Ramos (cell line): Measurements from ENCODE around the gene MYBPHL.

ENCODE experiments used
- in situ Hi-C: fragments of 300-500 bp; cut with MboI; formaldehyde crosslinking; loops from one replicate; pipeline ENCODE4 v1.14.3; 2022; ENCODE audit warnings: low sequenced_read_pairs; ENCODE audit not compliant: unreplicated experiment

Gene MYBPHL

DNA sequence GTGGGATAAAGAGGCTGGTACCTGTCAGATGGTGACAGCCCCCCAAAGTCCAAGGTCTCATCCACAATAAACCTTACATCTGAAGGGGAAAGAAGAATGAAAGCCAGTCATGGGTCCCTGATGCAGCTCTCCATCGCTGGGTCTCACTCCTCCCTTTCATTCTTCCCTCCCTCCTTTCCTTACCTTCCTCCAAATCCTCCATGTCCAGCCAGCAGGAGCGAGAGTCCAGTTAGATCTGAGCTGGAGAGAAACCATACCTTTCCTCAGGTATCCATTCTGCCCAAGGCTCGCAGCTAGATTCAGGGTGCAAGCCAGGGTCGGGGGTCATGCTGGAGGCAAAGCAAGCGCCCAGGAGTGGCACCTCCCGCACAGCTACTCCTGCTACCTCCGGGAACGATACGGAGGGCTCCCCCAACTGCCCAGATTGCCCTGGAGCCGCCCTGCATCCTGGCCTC lies 24.3 kb downstream of the MYBPHL start:
- in situ Hi-C loops: no loop called here

DNA sequence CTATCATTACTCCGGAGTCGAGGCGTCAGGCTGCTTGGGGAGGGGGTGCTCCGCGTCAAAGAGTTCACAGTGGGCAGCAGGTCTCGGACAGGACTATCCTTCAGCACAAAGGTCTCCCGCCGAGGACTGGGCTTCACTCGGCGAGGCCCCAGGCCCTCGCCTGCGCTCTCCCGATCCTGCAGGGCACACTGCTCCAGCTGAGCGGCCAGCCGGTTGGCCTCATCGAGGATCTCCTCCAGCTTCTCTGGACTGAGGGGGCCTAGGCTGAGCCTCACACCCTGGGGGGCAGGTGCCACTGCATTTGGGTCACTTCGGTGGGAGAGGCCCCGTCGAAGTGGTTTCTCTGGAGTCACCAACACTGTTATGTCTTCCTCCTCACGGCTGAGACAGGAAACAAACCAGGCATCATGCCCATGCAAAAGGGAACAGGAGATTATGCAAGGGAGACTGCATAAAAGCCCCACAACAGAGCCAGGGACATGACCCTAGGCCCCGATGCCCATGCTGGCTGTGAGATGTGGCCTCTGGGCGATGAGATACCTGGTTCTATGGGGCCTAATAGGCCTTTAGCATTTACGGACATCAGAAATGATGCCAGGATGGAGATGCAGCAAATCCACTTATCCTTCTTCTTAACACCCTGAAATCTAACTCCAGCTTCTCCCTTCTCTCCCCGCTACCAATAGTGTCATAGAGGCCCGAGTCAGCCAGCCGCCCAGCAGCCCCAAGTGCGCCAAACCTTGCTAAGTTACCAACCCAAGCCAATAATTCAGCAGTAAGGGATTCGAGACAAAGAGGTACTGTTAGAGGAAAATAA lies 24.9 kb downstream of the MYBPHL start:
- in situ Hi-C loops: no loop called here

DNA sequence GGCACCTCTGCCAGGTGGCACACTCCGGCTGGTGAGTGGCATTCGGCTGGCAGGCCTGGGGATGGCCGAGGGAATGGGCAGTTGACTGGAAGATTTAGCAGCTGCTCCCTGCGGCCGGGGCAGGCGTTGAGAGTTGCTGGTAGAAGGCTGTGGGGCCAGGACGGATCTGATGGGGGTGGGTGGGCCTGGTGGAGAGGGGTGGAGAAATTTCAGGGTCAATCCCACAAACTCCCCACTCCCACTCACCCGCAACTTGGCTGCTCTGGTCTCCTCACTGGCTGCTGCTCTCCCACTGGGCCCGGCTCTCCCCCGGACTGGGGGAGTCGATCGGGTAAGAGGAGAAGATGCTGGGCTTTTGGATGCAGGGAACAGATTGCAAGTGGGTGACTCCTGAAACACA lies 25.9 kb downstream of the MYBPHL start:
- in situ Hi-C loops: no loop called here

DNA sequence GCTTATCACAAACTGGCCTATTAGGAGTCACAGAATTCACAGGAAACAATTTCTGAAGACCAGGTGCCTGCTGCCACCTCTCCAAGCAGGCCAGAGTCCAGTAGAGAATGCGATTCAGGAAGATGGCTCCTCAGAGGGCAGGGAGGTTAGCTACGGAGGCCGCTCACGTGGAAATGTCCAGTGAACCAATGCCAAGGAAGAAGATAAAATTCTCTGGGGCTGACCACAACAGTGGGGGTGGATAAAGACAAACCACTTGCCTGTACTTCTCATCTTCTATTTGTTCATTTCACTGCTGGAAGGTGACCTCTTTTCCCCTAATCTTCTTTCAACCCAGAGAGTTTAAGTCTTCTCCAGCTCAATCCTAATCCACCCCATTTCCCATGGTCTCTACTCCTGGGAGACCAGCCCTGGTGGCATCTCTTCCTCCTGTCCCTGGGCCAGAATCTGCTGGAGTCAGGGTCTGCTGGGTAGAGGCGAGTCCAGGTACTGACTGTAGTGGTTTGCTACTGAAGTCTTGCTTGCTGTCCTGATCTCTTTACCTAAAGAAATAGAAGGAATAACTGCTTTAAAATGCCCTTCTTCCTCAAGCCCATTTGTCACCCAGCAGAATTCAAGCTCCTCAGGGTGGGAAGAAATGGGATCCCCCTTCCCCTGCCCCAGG lies 27.1 kb downstream of the MYBPHL start:
- in situ Hi-C loops: no loop called here

DNA sequence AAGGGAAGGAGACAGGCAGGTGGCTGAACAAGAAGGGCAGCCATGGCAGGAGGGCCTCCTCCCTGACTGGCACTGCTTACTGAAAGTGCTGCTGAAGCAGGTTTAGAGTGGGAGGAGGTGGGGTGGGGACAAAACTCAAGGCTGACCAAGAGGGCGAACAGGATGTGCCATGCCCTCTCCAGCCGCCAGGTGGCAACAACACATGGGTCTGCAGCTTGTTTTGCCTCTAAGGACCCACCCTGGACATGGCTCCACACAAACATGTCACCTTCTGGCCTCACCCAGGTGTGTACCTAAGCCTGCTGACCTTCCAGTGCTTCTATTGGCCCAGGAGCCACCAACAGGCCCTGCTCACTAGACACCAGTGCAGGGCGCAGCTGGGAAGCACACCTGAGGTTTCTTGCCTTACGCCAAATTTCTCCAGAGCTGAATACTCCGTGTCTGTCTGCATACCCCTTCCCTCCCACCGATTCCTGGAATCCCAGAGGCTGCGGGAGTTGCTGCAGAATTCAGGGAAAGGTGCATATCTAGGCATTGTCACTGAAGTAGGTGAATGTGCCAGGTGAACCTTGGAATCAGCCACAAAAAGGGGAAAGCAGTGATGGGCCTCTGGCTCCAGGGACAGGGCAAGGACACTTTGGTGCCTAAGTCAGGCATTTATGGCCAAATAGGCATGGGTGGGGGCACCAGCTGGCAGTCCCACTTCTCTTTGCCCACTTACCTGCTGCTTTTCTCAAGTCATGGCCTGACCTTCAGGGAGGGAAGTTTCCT lies 29.2 kb downstream of the MYBPHL start:
- in situ Hi-C loops: no loop called here

DNA sequence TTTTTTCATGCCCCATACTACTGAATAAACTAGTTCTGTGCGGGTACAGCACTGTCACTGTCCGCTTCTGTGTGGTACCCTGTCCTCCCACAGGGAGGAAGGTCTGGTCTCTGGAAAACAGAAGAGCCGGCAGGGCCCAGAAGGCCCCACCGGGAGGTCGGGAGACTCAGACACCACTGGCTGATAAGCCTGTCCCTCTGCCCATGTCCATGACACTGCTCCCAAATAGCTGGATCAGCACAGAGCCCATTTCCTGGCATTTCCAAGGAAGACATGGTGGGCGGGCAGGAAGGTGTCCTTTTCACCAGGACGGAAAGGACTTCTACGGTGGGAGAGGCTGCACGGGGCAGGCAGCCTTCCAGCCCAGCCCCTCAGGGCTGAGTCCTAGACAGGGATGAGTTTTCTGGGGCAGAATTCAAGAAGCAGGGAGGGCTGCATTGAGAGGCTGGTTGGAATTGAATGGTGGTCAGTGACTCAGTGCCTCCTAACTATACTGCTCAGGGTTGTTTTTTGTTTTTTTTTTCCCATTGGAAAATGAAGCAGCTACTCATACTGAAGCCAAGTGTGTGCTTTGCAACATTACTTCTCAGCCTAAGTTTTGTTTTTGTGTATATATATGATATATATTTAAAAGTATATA lies 31.0 kb downstream of the MYBPHL start:
- in situ Hi-C loops: no loop called here

DNA sequence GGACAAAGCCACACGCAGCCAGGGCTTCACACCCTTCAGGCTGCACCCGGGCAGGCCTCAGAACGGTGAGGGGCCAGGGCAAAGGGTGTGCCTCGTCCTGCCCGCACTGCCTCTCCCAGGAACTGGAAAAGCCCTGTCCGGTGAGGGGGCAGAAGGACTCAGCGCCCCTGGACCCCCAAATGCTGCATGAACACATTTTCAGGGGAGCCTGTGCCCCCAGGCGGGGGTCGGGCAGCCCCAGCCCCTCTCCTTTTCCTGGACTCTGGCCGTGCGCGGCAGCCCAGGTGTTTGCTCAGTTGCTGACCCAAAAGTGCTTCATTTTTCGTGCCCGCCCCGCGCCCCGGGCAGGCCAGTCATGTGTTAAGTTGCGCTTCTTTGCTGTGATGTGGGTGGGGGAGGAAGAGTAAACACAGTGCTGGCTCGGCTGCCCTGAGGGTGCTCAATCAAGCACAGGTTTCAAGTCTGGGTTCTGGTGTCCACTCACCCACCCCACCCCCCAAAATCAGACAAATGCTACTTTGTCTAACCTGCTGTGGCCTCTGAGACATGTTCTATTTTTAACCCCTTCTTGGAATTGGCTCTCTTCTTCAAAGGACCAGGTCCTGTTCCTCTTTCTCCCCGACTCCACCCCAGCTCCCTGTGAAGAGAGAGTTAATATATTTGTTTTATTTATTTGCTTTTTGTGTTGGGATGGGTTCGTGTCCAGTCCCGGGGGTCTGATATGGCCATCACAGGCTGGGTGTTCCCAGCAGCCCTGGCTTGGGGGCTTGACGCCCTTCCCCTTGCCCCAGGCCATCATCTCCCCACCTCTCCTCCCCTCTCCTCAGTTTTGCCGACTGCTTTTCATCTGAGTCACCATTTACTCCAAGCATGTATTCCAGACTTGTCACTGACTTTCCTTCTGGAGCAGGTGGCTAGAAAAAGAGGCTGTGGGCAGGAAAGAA lies 32.0 kb downstream of the MYBPHL start:
- in situ Hi-C loops: no loop called here

DNA sequence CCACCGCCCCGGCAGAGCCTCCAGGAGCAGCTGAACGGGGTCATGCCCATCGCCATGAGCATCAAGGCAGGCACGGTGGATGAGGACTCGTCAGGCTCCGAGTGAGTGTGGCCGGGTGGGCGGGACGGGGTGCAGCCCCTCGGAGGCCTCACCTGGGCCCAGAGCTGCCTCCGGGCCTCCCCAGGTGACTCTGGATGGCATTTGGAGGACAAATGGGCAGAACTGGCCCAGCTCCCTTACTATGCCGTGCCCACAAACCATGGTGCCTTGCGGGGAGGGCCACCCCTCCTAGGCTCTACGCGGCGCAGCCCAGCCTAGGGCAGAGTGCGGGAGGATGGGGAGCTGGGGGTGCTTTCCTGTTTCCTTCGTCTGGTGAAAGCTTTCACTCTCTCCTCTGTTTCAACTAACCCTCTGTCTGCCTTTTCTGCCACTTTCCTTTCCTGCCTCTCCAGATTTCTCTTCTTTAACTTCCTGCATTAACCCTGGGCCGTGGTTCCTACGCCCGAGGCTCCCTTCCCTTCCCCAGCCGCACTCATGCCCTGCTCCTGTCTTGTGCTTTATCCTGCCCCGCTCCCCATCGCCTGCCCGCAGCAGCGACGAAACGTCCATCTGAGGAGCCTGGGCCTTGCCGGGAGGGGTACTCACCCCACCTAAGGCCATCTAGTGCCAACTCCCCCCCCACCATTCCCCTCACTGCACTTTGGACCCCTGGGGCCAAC lies 33.1 kb downstream of the MYBPHL start:
- in situ Hi-C loops: no loop called here

DNA sequence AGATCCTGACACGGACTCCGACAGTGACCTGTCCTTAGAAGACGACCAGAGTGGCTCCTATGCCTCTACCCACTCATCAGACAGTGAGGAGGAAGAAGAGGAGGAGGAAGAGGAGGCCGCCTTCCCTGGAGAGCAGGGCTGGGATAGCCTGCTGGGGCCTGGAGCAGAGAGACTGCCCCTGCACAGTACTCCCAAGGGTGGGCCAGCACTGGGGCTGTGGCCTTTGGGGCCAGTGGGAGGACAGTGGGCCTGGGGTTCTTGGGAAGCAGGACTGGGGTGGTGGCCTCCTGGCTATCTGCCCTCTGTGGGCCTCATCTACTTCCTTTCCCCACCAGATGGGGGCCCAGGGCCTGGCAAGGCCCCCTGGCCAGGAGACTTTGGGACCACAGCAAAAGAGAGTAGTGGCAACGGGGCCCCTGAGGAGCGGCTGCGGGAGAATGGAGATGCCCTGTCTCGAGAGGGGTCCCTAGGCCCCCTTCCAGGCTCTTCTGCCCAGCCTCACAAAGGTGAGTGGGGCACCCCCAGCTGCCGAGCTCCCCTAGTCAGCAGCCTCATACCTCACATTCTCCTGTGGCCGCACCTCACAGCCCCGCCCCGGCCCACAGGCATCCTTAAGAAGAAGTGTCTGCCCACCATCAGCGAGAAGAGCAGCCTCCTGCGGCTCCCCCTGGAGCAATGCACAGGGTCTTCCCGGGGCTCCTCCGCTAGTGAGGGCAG lies 33.8 kb downstream of the MYBPHL start:
- in situ Hi-C loops: no loop called here

DNA sequence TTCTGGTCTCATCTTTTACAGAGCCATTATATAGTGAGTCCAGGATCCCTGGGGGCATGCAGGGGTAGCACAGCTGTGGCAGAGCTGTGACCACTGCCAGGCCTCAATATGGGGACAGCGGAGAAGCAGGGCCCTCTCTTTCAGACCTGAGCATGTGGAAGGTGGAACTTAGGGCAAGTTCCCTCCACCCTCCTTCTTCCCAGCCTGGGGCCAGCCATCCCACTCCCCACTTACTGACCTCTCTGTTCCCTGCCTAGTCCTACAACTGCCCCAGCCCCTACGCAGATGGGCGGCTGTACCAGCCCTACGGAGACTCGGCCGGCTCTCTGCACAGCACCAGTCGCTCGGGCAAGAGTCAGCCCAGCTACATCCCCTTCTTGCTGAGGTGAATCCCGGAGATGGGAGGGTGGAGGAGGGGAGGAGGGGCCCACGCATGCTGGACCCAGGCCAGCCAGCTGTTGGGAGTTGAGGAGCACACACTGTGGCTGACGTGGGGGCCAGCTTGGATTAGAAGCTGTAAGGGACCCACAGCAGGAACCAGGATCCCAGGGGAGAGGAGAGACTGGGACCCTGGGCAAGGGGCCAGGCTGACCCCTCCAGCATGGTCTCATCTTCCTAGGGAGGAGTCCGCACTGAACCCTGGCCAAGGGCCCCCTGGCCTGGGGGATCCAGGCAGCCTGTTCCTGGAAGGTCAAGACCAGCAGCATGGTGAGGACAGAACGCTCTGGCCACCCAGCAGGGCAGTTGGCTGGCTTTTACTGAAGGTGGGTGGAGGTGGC lies 34.6 kb downstream of the MYBPHL start:
- in situ Hi-C loops: no loop called here

DNA sequence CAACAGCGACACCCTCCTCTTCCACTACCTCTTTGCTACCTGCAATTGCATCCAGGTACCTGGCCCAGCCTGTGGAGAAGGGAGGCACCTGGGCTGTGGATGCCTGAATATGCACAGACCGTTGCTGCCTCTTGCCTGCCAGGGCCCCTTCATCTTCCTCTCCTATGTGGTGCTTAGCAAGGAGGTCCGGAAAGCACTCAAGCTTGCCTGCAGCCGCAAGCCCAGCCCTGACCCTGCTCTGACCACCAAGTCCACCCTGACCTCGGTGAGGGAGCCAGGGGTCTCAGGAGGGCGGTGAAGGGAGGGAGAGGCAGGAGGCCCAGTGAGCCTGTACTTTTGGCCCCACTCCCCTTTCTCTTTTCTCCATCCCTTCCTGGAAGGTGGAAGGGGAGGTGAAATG lies 35.4 kb downstream of the MYBPHL start:
- in situ Hi-C loops: no loop called here

DNA sequence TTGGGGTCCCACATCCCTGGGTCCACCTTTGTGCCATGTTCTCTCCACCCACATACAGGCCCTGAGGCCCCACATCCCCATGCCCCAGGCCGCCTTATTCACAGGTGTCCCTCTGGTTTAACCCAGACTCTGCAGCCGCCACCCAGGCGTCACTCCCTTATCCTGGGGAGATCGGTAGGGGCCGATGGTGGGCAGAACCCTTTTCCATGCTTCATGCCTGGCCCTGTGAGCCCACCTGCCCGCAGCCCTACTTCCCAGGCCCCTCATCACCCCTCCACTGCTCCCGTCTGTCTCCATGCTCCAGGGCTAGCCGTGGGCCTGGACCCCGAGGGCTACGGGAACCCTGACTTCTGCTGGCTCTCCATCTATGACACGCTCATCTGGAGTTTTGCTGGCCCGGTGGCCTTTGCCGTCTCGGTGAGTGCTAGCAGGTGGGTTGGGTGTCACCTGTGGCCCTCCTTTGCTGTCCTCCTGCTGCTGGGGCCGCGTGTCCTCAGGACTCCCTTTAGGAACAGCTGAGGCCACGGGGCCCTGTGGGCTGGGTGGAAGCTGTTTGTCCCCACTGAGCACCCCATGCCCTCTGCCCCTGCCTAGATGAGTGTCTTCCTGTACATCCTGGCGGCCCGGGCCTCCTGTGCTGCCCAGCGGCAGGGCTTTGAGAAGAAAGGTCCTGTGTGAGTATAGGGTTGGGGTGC lies 36.0 kb downstream of the MYBPHL start:
- in situ Hi-C loops: no loop called here

DNA sequence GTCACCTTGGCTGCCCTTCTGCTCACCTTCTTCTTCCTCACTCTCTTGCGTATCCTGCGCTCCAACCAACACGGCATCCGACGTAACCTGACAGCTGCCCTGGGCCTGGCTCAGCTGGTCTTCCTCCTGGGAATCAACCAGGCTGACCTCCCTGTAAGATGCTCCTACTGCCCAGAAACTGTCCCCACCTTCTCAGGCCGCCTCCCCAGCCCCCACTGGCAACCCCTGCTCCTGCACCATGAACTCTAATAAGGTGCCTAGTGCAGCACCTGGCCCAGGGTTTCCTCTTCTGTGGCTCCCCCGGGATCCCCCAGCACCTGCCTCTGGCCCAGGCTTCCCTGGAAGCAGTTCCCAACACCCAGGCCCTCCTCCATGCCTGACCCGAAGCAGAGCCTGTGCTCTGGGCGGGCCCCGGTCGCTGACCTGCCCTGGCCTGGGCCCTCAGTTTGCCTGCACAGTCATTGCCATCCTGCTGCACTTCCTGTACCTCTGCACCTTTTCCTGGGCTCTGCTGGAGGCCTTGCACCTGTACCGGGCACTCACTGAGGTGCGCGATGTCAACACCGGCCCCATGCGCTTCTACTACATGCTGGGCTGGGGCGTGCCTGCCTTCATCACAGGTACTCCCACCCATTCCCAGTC lies 36.7 kb downstream of the MYBPHL start:
- in situ Hi-C loops: loop anchor here (5.0 kb wide), 1 partner anchor 262 kb away; no protein-coding TSS in a partner anchor

DNA sequence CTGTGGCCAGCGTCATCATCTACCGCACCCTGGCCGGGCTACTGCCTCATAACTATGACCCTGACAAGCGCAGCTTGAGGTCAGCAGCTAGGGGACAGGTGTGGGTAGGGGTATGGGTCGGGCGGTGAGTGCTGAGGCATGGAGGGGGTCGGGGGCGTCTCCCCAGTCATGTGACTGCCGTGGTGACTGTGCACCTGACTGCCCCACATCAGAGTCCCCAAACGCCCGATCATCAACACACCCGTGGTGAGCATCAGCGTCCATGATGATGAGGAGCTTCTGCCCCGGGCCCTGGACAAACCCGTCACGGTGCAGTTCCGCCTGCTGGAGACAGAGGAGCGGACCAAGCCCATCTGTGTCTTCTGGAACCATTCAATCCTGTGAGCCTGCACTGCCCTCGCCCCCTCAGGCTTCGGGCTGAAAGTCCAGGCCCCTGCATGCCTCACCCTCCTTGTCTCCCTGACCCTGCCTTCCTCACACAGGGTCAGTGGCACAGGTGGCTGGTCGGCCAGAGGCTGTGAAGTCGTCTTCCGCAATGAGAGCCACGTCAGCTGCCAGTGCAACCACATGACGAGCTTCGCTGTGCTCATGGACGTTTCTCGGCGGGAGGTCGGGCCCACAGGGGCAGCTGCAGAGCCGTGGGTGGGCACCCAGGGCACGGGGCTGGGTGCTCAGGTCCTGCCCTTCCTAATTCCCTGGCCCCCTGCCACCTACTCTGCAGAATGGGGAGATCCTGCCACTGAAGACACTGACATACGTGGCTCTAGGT lies 37.4 kb downstream of the MYBPHL start:
- in situ Hi-C loops: loop anchor here (5.0 kb wide), 1 partner anchor 263 kb away; no protein-coding TSS in a partner anchor

DNA sequence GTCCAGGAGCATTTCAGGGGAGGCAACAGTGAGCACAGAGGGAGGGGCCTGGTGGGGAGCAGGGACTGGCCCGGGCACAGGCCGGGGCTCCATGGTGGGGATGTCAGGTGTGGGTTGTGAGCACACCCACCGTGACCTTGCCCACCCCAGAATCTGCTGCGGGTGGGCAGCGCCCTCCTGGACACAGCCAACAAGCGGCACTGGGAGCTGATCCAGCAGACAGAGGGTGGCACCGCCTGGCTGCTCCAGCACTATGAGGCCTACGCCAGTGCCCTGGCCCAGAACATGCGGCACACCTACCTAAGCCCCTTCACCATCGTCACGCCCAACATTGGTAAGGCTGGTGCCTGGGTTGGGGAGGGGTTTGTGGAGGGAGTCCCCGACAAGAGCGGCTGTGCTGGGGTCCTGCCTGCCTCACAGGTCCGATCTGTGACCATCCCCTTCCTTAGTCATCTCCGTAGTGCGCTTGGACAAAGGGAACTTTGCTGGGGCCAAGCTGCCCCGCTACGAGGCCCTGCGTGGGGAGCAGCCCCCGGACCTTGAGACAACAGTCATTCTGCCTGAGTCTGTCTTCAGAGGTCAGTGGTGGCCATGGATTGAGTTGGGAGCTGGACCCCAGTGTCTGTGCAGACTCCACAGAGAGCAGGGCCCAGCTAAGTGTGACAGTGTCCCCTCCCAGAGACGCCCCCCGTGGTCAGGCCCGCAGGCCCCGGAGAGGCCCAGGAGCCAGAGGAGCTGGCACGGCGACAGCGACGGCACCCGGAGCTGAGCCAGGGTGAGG lies 38.2 kb downstream of the MYBPHL start:
- in situ Hi-C loops: loop anchor here (5.0 kb wide), 1 partner anchor 264 kb away; no protein-coding TSS in a partner anchor
